Raji (cell line): ENCODE data around the gene CIC.

Source experiments
- POLR2A ChIP-seq: IDR thresholded peaks from 2 replicates; pipeline ENCODE4 v1.6.1; 2011; ENCODE audit warnings: low read depth, low read length, control low read depth; ENCODE audit not compliant: insufficient read depth

CIC gene

GRCh38 chr19:42278452-42279154 lies 9.6 kb downstream of the CIC start:
- 0 out of 2 replicates have a peak, but pooled peaks have one; percentile 12 for TF ChIP-seq POLR2A

GRCh38 chr19:42279155-42279901 lies 10.3 kb downstream of the CIC start:
- TF ChIP-seq POLR2A = no peak

DNA sequence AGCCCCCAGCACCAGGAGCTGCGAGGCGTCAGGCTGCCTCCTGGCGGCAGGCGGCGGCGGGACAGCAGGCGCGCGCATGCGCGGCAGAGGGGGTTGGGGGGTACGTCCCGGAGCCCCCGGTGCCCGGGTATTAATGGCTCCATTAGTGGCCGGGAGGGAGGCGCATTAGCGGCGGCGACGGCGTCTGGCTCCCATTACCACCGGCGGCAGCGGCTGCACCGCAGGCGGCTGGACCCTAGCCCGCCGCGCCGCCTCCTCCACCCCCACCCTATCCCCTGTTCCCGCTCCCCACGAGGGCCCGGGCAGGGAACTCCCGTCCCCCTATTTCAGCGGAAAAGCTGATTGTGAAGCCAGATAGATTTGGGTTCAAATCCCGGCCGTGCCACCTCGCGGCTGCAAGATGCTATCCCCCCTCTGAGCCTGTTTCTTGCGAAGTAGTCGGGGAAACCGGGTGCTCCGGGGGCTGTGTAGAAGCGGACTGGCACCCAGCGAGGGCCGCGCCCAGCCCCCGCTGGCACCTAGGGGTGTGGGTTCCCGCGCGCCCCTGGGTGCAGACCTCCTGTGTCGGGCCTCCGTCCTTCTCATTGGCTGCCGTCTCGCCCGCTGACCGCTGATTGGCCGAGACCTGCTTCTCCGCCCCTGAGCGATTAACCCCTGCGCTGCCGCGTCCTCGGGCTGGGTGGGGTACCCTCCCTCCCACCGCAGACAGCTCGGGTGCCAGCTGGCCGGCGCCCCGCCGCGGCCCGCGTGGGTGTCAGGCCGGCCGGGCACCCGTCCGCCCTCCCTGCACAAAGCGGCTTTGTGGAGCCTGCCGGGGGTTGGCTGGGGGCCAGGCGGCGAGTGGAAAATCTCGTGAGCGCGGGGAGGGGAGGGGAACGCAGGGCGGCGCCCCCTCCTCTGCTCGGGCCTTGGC lies 11.1 kb downstream of the CIC start:
- peak; percentile 88 for TF ChIP-seq POLR2A

GRCh38 chr19:42280815-42281145 lies 11.7 kb downstream of the CIC start:
- no peak for TF ChIP-seq POLR2A

GRCh38 chr19:42281146-42281826 lies 12.2 kb downstream of the CIC start:
- no peak for TF ChIP-seq POLR2A

GRCh38 chr19:42281827-42282762 lies 13.0 kb downstream of the CIC start:
- peak; percentile 31; the same call in 1 of the 2 replicates for TF ChIP-seq POLR2A

DNA sequence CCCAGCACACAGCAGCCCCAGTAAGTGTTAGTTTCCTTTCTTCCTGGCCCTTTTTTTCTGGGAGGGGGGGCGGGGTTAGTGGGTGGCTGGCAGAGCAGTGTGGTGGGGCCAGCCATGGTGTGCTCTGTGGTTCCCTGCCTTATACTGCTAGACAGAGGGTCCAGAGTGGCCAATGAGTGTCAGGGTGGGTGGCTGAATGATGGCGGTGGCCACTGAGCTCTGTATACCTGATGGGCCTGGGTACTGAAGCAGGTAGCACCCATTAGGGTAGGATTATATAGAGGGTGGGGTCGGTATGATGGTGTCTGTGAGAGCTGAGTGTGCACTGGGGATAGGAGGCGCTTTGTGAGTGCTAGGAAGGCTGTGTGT lies 13.8 kb downstream of the CIC start:
- TF ChIP-seq POLR2A = no peak

DNA sequence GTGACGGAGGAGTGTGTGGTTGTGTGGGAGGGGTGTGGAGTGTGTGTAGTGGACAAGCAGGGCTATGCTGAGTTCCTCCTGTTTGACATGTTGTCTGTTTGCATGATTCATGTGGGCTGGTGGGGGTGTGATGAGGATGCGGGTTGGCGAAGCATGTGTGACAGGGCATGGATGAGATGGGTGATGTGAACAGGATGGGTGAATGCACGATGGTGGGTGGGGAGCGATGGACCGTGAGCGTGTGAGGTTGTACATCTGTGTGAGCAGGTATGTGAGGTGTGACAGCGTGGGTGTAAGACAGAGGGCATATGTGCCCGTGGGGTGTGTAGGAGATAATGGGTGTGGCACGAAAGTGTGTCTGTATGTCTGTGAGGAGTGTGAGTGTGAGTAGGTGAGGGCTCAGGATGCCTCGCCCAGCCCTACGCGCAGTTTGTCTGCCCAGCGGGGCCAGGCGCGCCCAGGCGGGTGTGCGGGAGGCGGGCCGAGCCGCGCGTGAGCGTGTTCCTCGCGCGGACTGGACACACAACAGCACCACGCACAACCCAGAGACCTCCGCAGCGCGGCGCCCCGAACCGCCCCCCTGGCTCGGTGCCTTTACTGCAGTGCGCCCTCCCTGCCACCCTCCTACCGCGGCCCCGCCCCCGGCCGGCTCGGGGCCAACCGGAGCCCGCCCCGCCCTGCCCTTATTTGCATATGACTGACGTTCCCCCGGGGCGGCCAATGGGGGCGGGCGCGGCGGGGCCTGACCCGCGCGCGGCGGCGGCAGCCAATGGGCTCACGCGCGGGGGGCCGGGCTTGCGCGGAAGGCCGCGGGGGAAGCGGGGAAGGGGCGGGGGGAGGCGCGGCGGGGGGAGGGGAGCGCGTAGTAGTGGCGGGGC lies 14.4 kb downstream of the CIC start:
- TF ChIP-seq POLR2A = peak; percentile 91

- no peak for TF ChIP-seq POLR2A
Observed at GRCh38 chr19:42284066-42284501, 15.0 kb downstream of the CIC start.

- 0 out of 2 replicates have a peak, but pooled peaks have one; percentile 15 for TF ChIP-seq POLR2A
Observed at GRCh38 chr19:42284591-42285341, 15.7 kb downstream of the CIC start.

GRCh38 chr19:42285541-42285941 lies 16.5 kb downstream of the CIC start:
- TF ChIP-seq POLR2A = no peak

GRCh38 chr19:42285988-42286348 lies 16.9 kb downstream of the CIC start:
- no peak for TF ChIP-seq POLR2A
